ENCODE results near the gene ZNF524. TPM values are rescaled to one million over a fixed set of nuclear protein-coding genes. Genes with fewer than 3 reads are reported as not detected.

Gene ZNF524
- total and polyA plus RNA-seq, 2 donors (not counting 1 experiment from before 2014, with no cell fraction given) = 2.6 to 16.8 TPM

DNA sequence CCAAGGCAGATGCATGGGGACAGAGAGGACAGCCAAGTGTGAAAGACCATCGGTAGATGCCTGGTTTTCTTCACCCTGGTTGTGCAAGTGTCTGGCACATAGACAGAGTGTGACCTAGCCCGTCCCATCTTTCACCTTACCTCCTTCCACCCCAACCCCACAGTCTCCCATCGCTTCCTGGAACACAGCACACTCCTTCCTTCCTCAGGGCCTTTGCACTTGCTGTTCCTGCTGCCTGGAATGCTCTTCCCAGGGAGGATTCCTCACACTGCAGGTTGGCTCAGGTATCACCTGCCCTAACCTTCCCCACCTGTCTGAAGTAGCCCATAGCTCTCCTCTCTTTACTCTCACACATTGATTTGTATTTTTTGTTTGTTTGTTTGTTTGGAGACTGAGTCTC is 3.8 kb upstream of the ZNF524 start:
- Histone ChIP-seq H3K27ac (ENCODE audit: insufficient read depth, low read length) (no peak overlapping the region), H4K20me1 (ENCODE audit: control insufficient read depth, extremely low read depth, insufficient read depth, low read length) (no peaks in the 10 kb centered on the region), H3K36me3 (ENCODE audit: control insufficient read depth, insufficient read depth, low read length) (peaks cover 16% of the 10 kb centered on the region), H3K4me2 (ENCODE audit: extremely low read depth, insufficient read depth, low read length) (no peak overlapping the region), H3K79me2 (ENCODE audit: control insufficient read depth, insufficient read depth, low read length) (peaks cover 5% of the 10 kb centered on the region), H3K4me1 (ENCODE audit: control insufficient read depth, extremely low read depth, insufficient read depth, low read length) (peaks cover 3% of the 10 kb centered on the region), H3K9me3 (ENCODE audit: control insufficient read depth, insufficient read depth, low read depth, low read length) (no peaks in the 10 kb centered on the region), H3K9ac (ENCODE audit: insufficient read depth, low read length) (no peak overlapping the region), H2AFZ (ENCODE audit: low read length) (no peak overlapping the region), H3K4me3 (replicated peaks in 1 of 4; ENCODE audit: control extremely low read depth in 1 of 4, insufficient read depth in 1 of 4, low read depth in 3 of 4, low read length in 4 of 4) (no peak overlapping the region), H3K27me3 (ENCODE audit: control insufficient read depth, insufficient read depth, low read length) (no peaks in the 10 kb centered on the region)
- DNase-seq (ENCODE audit: low read depth in 2 of 2) = no peak
- TF ChIP-seq EZH2 (IDR thresholded peaks at IDR 0.05; ENCODE audit: low read length, missing control alignments) (no peak), CTCF (conservative IDR thresholded peaks at IDR 0.05 in 1 of 2, IDR thresholded peaks at IDR 0.05 in 1 of 2; ENCODE audit: low read depth in 1 of 2, low read length in 2 of 2) (no peak)

DNA sequence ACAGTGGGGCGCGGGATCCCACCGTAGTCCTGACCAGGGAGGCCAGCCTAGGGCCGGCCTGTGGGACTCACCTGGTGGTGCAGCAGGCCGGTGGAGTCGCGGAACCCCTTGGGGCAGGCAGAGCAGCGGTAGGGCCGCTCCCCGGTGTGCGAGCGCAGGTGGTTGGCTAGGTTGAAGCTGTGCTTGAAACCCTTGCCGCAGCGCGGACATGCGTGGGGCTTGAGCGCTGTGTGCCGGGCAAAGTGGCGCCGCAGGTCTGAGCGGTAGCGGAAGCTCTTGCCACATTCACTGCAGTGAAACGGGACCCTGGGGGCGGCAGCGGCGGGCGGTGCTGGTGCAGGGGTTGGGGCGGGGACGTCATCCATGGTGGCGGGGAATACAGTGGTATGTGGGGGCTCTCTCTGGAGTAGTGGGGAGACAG is 2.6 kb upstream of the ZNF524 start:
- H3K9me3 ChIP-seq (ENCODE audit: control insufficient read depth, insufficient read depth, low read depth, low read length) = no peaks in the 10 kb centered on the region
- no peak for TF ChIP-seq CTCF (conservative IDR thresholded peaks at IDR 0.05 in 1 of 2, IDR thresholded peaks at IDR 0.05 in 1 of 2; ENCODE audit: low read depth in 1 of 2, low read length in 2 of 2)
- H3K4me1 ChIP-seq (ENCODE audit: control insufficient read depth, extremely low read depth, insufficient read depth, low read length) = peaks cover 3% of the 10 kb centered on the region
- H3K4me3 ChIP-seq (replicated peaks in 1 of 4; ENCODE audit: control extremely low read depth in 1 of 4, insufficient read depth in 1 of 4, low read depth in 3 of 4, low read length in 4 of 4) = no peak overlapping the region
- no peak for DNase-seq (ENCODE audit: low read depth in 2 of 2)
- peaks cover 5% of the 10 kb centered on the region for H3K79me2 ChIP-seq (ENCODE audit: control insufficient read depth, insufficient read depth, low read length)
- no peak overlapping the region for H3K4me2 ChIP-seq (ENCODE audit: extremely low read depth, insufficient read depth, low read length)
- H3K27me3 ChIP-seq (ENCODE audit: control insufficient read depth, insufficient read depth, low read length) = no peaks in the 10 kb centered on the region
- H2AFZ ChIP-seq (ENCODE audit: low read length) = no peak overlapping the region
- no peak overlapping the region for H3K9ac ChIP-seq (ENCODE audit: insufficient read depth, low read length)
- H4K20me1 ChIP-seq (ENCODE audit: control insufficient read depth, extremely low read depth, insufficient read depth, low read length) = no peaks in the 10 kb centered on the region
- no peak overlapping the region for H3K27ac ChIP-seq (ENCODE audit: insufficient read depth, low read length)
- peaks cover 12% of the 10 kb centered on the region for H3K36me3 ChIP-seq (ENCODE audit: control insufficient read depth, insufficient read depth, low read length)

DNA sequence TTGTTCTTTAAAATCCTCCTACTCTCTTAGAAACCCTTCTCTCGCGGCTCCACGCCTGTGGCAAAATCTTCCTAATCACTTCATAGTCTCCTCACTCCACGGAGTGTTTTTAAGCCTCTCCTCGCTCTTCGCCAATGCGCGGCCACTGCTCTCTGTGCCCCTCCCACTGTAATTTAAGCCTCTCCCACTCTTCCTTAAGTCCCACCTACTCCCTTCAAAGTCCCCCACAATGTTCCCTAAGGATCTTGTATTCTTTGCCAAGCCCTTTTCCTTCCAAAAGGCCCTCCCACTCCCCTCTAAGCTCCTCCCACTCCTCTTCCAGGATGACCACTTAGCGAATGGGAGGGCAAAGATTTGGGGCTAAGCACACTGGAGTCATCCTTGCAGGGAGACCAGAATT is 2.1 kb upstream of the ZNF524 start:
- H2AFZ ChIP-seq (ENCODE audit: low read length) = no peak overlapping the region
- H3K36me3 ChIP-seq (ENCODE audit: control insufficient read depth, insufficient read depth, low read length) = peaks cover 13% of the 10 kb centered on the region
- no peak for TF ChIP-seq EZH2 (IDR thresholded peaks at IDR 0.05; ENCODE audit: low read length, missing control alignments)
- TF ChIP-seq CTCF (conservative IDR thresholded peaks at IDR 0.05 in 1 of 2, IDR thresholded peaks at IDR 0.05 in 1 of 2; ENCODE audit: low read depth in 1 of 2, low read length in 2 of 2) = no peak
- H3K4me2 ChIP-seq (ENCODE audit: extremely low read depth, insufficient read depth, low read length) = no peak overlapping the region
- no peak for DNase-seq (ENCODE audit: low read depth in 2 of 2)
- H3K9ac ChIP-seq (ENCODE audit: insufficient read depth, low read length) = no peak overlapping the region
- no peaks in the 10 kb centered on the region for H4K20me1 ChIP-seq (ENCODE audit: control insufficient read depth, extremely low read depth, insufficient read depth, low read length)
- H3K4me1 ChIP-seq (ENCODE audit: control insufficient read depth, extremely low read depth, insufficient read depth, low read length) = peaks cover 3% of the 10 kb centered on the region
- H3K79me2 ChIP-seq (ENCODE audit: control insufficient read depth, insufficient read depth, low read length) = peaks cover 5% of the 10 kb centered on the region
- no peaks in the 10 kb centered on the region for H3K9me3 ChIP-seq (ENCODE audit: control insufficient read depth, insufficient read depth, low read depth, low read length)
- H3K27ac ChIP-seq (ENCODE audit: insufficient read depth, low read length) = no peak overlapping the region
- no peak overlapping the region for H3K4me3 ChIP-seq (replicated peaks in 1 of 4; ENCODE audit: control extremely low read depth in 1 of 4, insufficient read depth in 1 of 4, low read depth in 3 of 4, low read length in 4 of 4)
- H3K27me3 ChIP-seq (ENCODE audit: control insufficient read depth, insufficient read depth, low read length) = no peaks in the 10 kb centered on the region

Measured in fibroblast of lung (primary cell).